ENCODE data around the gene RAPGEFL1. TPM values are rescaled to one million over a fixed set of nuclear protein-coding genes. Genes with fewer than 3 reads are reported as not detected.

Gene RAPGEFL1
- total and polyA plus RNA-seq, 2 of the 8 experiments (the other 6 are each of a cell fraction or from before 2014, with no cell fraction given): 20.0 to 20.2 TPM

DNA sequence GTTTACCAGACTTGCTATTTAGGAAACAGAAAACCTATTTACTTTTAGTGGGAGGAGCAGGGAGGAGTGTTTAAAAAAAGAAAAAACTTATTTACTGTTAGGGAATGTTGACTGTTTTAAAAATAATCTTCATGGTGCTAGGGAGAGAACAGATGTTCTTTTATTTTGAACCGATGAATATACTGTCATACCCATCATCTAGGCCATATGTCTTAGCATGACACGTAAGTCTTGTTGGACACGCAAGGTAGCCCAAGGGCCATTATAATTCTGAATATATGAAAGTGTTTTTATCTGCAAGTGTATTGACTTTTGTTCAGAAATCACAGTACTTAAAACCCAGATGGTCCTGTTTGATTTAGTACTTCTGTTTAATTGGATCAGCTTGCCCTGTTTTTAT, 53.4 kb downstream of the RAPGEFL1 start:
- no peak overlapping the region for H2BK120ac ChIP-seq (replicated peaks; ENCODE audit: low read depth, low read length)
- H3K4ac ChIP-seq (replicated peaks; ENCODE audit: insufficient read length, low read depth, low read length): no peak overlapping the region
- no peak overlapping the region for H2AFZ ChIP-seq (ENCODE audit: low read length)
- H3K9ac ChIP-seq (replicated peaks in 1 of 4; ENCODE audit: extremely low read depth in 1 of 4, low read depth in 3 of 4, low read length in 3 of 4): no peak overlapping the region
- H3K56ac ChIP-seq (replicated peaks; ENCODE audit: insufficient read length, low read depth, low read length): no peak overlapping the region
- H4K91ac ChIP-seq (replicated peaks; ENCODE audit: insufficient read length, low read length): no peak overlapping the region
- 95% methylated on average over 3 of the region's 3 CpGs; no CpG with 5 or more reads in 1 of the 2 experiments for WGBS, 2 experiments (ENCODE audit: extremely low coverage in 1 of 2, insufficient coverage in 1 of 2, insufficient read length in 1 of 2, insufficient replicate concordance in 2 of 2, low coverage in 1 of 2, low lambda C conversion rate in 2 of 2, missing lambda C conversion rate in 1 of 2)
- H3K14ac ChIP-seq (ENCODE audit: insufficient read length): no peak overlapping the region
- H3K4me3 ChIP-seq (ENCODE audit: extremely low read depth in 1 of 4, insufficient read depth in 2 of 4, low read depth in 3 of 4, low read length in 4 of 4): no peak overlapping the region
- peaks cover 0 to 25% of the 10 kb centered on the region in 2 experiments; a peak in 2 of 4 replicates for H3K79me2 ChIP-seq (ENCODE audit: control insufficient read depth in 1 of 2, insufficient read depth in 2 of 2, low read length in 2 of 2)
- no peaks in the 10 kb centered on the region for H3K23me2 ChIP-seq (ENCODE audit: low read depth, low read length)
- no peak overlapping the region for H4K8ac ChIP-seq (ENCODE audit: extremely low read depth, insufficient read depth, low read length)
- no peak overlapping the region for H2BK12ac ChIP-seq (ENCODE audit: low read depth, low read length)
- no peak overlapping the region for H3K27ac ChIP-seq (ENCODE audit: low read depth, low read length)
- DNase-seq (ENCODE audit: low read depth in 1 of 2, low spot score in 2 of 2): no peak
- H2BK15ac ChIP-seq (ENCODE audit: low read length): no peak overlapping the region
- no peaks in the 10 kb centered on the region for H4K20me1 ChIP-seq (replicated peaks in 1 of 2; ENCODE audit: control insufficient read depth in 1 of 2, insufficient read depth in 2 of 2, low read length in 2 of 2)
- H3K23ac ChIP-seq (ENCODE audit: insufficient read length): no peak overlapping the region
- no peak overlapping the region for H3K4me2 ChIP-seq (ENCODE audit: insufficient read depth in 1 of 2, low read depth in 2 of 2, low read length in 2 of 2)
- no peaks in the 10 kb centered on the region for H3K27me3 ChIP-seq (replicated peaks in 1 of 4; ENCODE audit: control insufficient read depth in 3 of 4, extremely low read depth in 1 of 4, insufficient read depth in 3 of 4, low read length in 3 of 4)
- no peak overlapping the region for H2BK20ac ChIP-seq (ENCODE audit: low read length)
- TF ChIP-seq KDM1A (IDR thresholded peaks at IDR 0.05; ENCODE audit: borderline replicate concordance, low read length) (no peak), SP2 (IDR thresholded peaks at IDR 0.05; ENCODE audit: low read length) (no peak), TBP (IDR thresholded peaks at IDR 0.05; ENCODE audit: low read depth, low read length) (no peak), CEBPB (IDR thresholded peaks at IDR 0.05; ENCODE audit: low read depth, low read length) (no peak), CBX5 (IDR thresholded peaks at IDR 0.05; ENCODE audit: low read depth, low read length) (no peak)
- TF ChIP-seq, protein P1, sequence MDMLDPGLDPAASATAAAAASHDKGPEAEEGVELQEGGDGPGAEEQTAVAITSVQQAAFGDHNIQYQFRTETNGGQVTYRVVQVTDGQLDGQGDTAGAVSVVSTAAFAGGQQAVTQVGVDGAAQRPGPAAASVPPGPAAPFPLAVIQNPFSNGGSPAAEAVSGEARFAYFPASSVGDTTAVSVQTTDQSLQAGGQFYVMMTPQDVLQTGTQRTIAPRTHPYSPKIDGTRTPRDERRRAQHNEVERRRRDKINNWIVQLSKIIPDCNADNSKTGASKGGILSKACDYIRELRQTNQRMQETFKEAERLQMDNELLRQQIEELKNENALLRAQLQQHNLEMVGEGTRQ (IDR thresholded peaks at IDR 0.05; ENCODE audit: low read length): no peak
- no peak overlapping the region for H4K5ac ChIP-seq (ENCODE audit: insufficient read length, low read depth, low read length)
- no peaks in the 10 kb centered on the region; the same call in 1 of the 2 replicates for H3K79me1 ChIP-seq (ENCODE audit: low read depth, low read length)
- H2BK5ac ChIP-seq (ENCODE audit: low read depth, low read length): no peak overlapping the region
- POLR2A ChIA-PET (ENCODE audit: partially characterized antibody): interaction anchor here (0.6 to 2.1 kb wide), 4 partner anchors 10 to 108 kb away, joined by 3 to 8 read pairs (median 4); partner anchors contain the start of gene WIPF2
- H3K4me1 ChIP-seq (replicated peaks in 1 of 4; ENCODE audit: control insufficient read depth in 3 of 4, insufficient read depth in 4 of 4, low read length in 3 of 4): no peaks in the 10 kb centered on the region
- no peak for FAIRE-seq
- H3K36me3 ChIP-seq (ENCODE audit: control insufficient read depth in 2 of 4, insufficient read depth in 4 of 4, low read length in 3 of 4): peaks cover 0 to 14% (median 0%) of the 10 kb centered on the region in 4 experiments; a peak in 2 of 8 replicates
- H3K9me3 ChIP-seq (ENCODE audit: insufficient read depth in 2 of 2, low read depth in 1 of 2, low read length in 1 of 2): no peaks in the 10 kb centered on the region
- no peak overlapping the region for H3K18ac ChIP-seq (ENCODE audit: extremely low read depth, low read length)
- H2AK5ac ChIP-seq (ENCODE audit: low read depth, low read length): no peak overlapping the region
- CTCF ChIA-PET (ENCODE audit: partially characterized antibody): interaction anchor here (0.6 to 2.2 kb wide), 4 partner anchors 12 to 257 kb away, joined by 3 to 6 read pairs (median 3); partner anchors contain the start of gene WIPF2

All from H1 (cell line).